WTC11 (cell line): ENCODE data around the gene ALG14. TPM values are rescaled to one million over a fixed set of nuclear protein-coding genes. Genes with fewer than 3 reads are reported as not detected.

ENCODE experiments used
- ATAC-seq: fragments of 200-7000 bp; cut with Tn5 transposase; 2 replicates; pipeline ENCODE4 v1.10.0; 2021; ENCODE audit warnings: mild to moderate bottlenecking, moderate library complexity
- CTCF ChIA-PET: fragments of 300-600 bp; sonication (Branson Sonifier 250); formaldehyde crosslinking; loops from one replicate; lab custom pipeline; 2021; ENCODE audit warnings: antibody characterized with exemption; lab: Charles Lee
- POLR2A ChIA-PET: fragments of 350-600 bp; sonication (Branson Sonifier 250); formaldehyde crosslinking; loops from one replicate; lab custom pipeline; 2021; ENCODE audit warnings: antibody characterized with exemption; lab: Charles Lee
- DNase-seq: peaks from one replicate; pipeline ENCODE4 v3.0.0; 2021; ENCODE audit warnings: low spot score
- H3K27ac Mint-ChIP-seq: 2 replicates; pipeline ENCODE4 v1.8.0; 2021; ENCODE audit warnings: mixed read lengths
- H3K27me3 Mint-ChIP-seq: 2 replicates; pipeline ENCODE4 v1.8.0; 2021; ENCODE audit warnings: low read depth, mild to moderate bottlenecking, moderate library complexity, mixed read lengths
- H3K36me3 Mint-ChIP-seq: 2 replicates; pipeline ENCODE4 v1.8.0; 2021; ENCODE audit warnings: mixed read lengths
- H3K4me1 Mint-ChIP-seq: 2 replicates; pipeline ENCODE4 v1.8.0; 2022; ENCODE audit warnings: mixed read lengths
- H3K4me3 Mint-ChIP-seq: 2 replicates; pipeline ENCODE4 v1.8.0; 2021; ENCODE audit warnings: mild to moderate bottlenecking, moderate library complexity, mixed read lengths
- H3K9me3 Mint-ChIP-seq: 2 replicates; pipeline ENCODE4 v1.8.0; 2021; ENCODE audit warnings: mixed read lengths
- AR ChIP-seq: fragments of 250-450 bp; sonication (Bioruptor Pico); IDR thresholded peaks from 2 replicates; pipeline ENCODE4 v1.9.0; 2021; ENCODE audit warnings: mild to moderate bottlenecking
- CREM ChIP-seq: sonication (generic); formaldehyde crosslinking; IDR thresholded peaks from 2 replicates; pipeline ENCODE4 v1.8.1; 2022; ENCODE audit warnings: mild to moderate bottlenecking, missing genetic modification reagents, moderate library complexity
- ELF4 ChIP-seq: sonication (generic); formaldehyde crosslinking; IDR thresholded peaks from 2 replicates; pipeline ENCODE4 v1.8.1; 2022; ENCODE audit warnings: low read depth, mild to moderate bottlenecking, moderate library complexity, missing genetic modification reagents
- ETV6 ChIP-seq: sonication (generic); formaldehyde crosslinking; IDR thresholded peaks from 2 replicates; pipeline ENCODE4 v1.8.1; 2022; ENCODE audit warnings: mild to moderate bottlenecking, missing genetic modification reagents
- FOXP1 ChIP-seq: sonication (generic); formaldehyde crosslinking; IDR thresholded peaks from 2 replicates; pipeline ENCODE4 v1.8.0; 2022; ENCODE audit warnings: missing genetic modification reagents, mild to moderate bottlenecking, moderate library complexity, borderline replicate concordance
- JUN ChIP-seq: sonication (generic); formaldehyde crosslinking; IDR thresholded peaks from 2 replicates; pipeline ENCODE4 v1.8.0; 2023; ENCODE audit warnings: mild to moderate bottlenecking, missing genetic modification reagents
- KAT7 ChIP-seq: sonication (generic); formaldehyde crosslinking; IDR thresholded peaks from 2 replicates; pipeline ENCODE4 v1.8.1; 2023; ENCODE audit warnings: missing genetic modification reagents, mild to moderate bottlenecking, borderline replicate concordance
- NFE2L1 ChIP-seq: sonication (generic); formaldehyde crosslinking; IDR thresholded peaks from 2 replicates; pipeline ENCODE4 v1.8.1; 2023; ENCODE audit warnings: missing genetic modification reagents
- NFYB ChIP-seq: sonication (generic); formaldehyde crosslinking; conservative IDR thresholded peaks from 2 replicates; pipeline ENCODE4 v1.8.0; 2022; ENCODE audit warnings: low read depth, missing genetic modification reagents
- SP1 ChIP-seq: sonication (generic); formaldehyde crosslinking; conservative IDR thresholded peaks from 2 replicates; pipeline ENCODE4 v1.8.1; 2022; ENCODE audit warnings: missing genetic modification reagents
- TEAD4 ChIP-seq: sonication (generic); formaldehyde crosslinking; IDR thresholded peaks from 2 replicates; pipeline ENCODE4 v1.8.0; 2022; ENCODE audit warnings: mild to moderate bottlenecking, missing genetic modification reagents
- ZNF121 ChIP-seq: sonication (generic); formaldehyde crosslinking; IDR thresholded peaks from 2 replicates; pipeline ENCODE4 v1.8.0; 2023; ENCODE audit warnings: missing genetic modification reagents
- ZNF138 ChIP-seq: sonication (generic); formaldehyde crosslinking; conservative IDR thresholded peaks from 2 replicates; pipeline ENCODE4 v1.8.1; 2022; ENCODE audit warnings: mild to moderate bottlenecking, moderate library complexity, missing genetic modification reagents
- ZNF317 ChIP-seq: sonication (generic); formaldehyde crosslinking; IDR thresholded peaks from 2 replicates; pipeline ENCODE4 v1.8.1; 2023; ENCODE audit warnings: low read depth, mild to moderate bottlenecking, moderate library complexity, missing genetic modification reagents, borderline replicate concordance
- total RNA-seq: library from RNA; stranded (reverse); gene quantifications from 3 replicates; pipeline ENCODE4 v1.2.3, GENCODE V29; 2021
- TF ChIP-seq, protein P1 (sequence below): sonication (generic); formaldehyde crosslinking; IDR thresholded peaks from 2 replicates; pipeline ENCODE4 v1.8.0; 2022; ENCODE audit warnings: mild to moderate bottlenecking, missing genetic modification reagents
- TF ChIP-seq, protein P2 (sequence below): sonication (generic); formaldehyde crosslinking; IDR thresholded peaks from 2 replicates; pipeline ENCODE4 v1.8.0; 2022; ENCODE audit warnings: missing genetic modification reagents
- TF ChIP-seq, protein P3 (sequence below): sonication (generic); formaldehyde crosslinking; IDR thresholded peaks from 2 replicates; pipeline ENCODE4 v1.8.0; 2022; ENCODE audit warnings: mild to moderate bottlenecking, missing genetic modification reagents
- TF ChIP-seq, protein P4 (sequence below): sonication (generic); formaldehyde crosslinking; IDR thresholded peaks from 2 replicates; pipeline ENCODE4 v1.8.1; 2023; ENCODE audit warnings: mild to moderate bottlenecking, moderate library complexity, missing genetic modification reagents
- TF ChIP-seq, protein P5 (sequence below): sonication (generic); formaldehyde crosslinking; conservative IDR thresholded peaks from 2 replicates; pipeline ENCODE4 v1.8.1; 2023; ENCODE audit warnings: mild to moderate bottlenecking, low read depth, missing genetic modification reagents, moderate library complexity
- TF ChIP-seq, protein P6 (sequence below): sonication (generic); formaldehyde crosslinking; IDR thresholded peaks from 2 replicates; pipeline ENCODE4 v1.8.1; 2023; ENCODE audit warnings: mild to moderate bottlenecking, missing genetic modification reagents, moderate library complexity

Gene ALG14
- total RNA-seq, 1 experiment from 2014 or later: 2.3 TPM

- no peak for TF ChIP-seq NFYB (CRISPR knock-in tag)
- TF ChIP-seq AR (CRISPR knock-in tag): no peak
- TF ChIP-seq, protein P1, sequence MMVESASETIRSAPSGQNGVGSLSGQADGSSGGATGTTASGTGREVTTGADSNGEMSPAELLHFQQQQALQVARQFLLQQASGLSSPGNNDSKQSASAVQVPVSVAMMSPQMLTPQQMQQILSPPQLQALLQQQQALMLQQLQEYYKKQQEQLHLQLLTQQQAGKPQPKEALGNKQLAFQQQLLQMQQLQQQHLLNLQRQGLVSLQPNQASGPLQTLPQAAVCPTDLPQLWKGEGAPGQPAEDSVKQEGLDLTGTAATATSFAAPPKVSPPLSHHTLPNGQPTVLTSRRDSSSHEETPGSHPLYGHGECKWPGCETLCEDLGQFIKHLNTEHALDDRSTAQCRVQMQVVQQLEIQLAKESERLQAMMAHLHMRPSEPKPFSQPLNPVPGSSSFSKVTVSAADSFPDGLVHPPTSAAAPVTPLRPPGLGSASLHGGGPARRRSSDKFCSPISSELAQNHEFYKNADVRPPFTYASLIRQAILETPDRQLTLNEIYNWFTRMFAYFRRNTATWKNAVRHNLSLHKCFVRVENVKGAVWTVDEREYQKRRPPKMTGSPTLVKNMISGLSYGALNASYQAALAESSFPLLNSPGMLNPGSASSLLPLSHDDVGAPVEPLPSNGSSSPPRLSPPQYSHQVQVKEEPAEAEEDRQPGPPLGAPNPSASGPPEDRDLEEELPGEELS: no peak
- no peak for TF ChIP-seq FOXP1 (CRISPR knock-in tag)
These were observed 45.3 kb upstream of the ALG14 start (continued) for GRCh38 chr1:95118067-95118499.

DNA sequence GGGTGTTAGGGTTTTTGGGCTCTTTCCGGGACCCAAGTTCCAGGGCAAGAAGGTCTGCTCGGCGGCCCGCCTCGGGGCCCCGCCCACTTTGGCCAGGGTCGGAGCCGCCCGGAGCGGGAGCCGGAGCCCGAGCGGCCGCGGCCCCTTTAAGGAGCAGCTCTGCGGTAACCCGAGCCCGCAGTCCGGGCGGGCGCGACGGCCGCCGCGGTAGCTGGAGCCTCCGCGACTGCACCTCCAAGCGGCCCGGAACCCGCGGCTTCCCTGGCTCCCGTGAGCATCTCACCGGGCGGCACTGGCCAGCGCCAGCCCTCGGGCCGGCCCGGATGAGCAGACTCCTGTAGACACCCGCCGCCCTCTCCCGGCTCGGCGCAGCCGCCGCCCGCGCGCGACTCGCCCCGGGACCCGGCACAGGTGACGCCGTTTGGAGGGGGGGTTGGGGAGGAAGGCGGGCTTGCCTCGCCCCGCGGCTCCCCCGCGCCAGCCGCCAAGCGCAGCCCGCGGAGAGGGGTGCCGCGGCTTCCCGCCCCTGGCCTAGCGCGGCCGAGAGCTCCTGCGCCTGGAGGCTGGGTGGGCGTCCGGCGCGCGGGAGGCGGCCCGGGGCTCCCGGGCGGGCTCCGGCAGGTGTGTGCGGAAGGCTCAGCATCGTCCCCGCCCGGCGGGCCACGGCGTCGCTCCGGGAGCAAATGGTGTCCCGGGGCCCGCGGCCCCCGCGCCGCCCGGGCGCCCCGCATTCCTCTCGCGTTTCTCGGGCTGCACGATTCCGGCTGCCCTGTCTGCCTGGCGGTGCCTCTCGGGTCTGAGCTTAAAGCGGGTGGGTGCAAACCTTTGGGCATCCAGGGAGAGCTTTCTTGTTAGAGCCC lies 44.7 kb upstream of the ALG14 start, which contains the start of gene TLCD4:
Gene TLCD4 (plus strand): TSS at position 149 of the 860 bp plus-strand sequence. CDS start 26,547 bp downstream, outside the sequence.
- H3K27me3 Mint-ChIP-seq: peaks cover 19% of the 10 kb centered on the region
- peak within 1 kb of the TSS; percentile 83 for H3K27ac Mint-ChIP-seq
- ChIA-PET POLR2A (interaction anchor here (0.8 kb wide), 2 partner anchors 38 to 116 kb away, joined by 3 to 7 read pairs; partner anchors contain the start of gene RWDD3), CTCF (interaction anchor here (0.6 to 6.0 kb wide), 13 partner anchors 14 to 263 kb away, joined by 3 to 71 read pairs (median 4); partner anchors contain the start of genes ALG14 and RWDD3)
- no peak for TF ChIP-seq NFE2L1
- TF ChIP-seq, protein P2, sequence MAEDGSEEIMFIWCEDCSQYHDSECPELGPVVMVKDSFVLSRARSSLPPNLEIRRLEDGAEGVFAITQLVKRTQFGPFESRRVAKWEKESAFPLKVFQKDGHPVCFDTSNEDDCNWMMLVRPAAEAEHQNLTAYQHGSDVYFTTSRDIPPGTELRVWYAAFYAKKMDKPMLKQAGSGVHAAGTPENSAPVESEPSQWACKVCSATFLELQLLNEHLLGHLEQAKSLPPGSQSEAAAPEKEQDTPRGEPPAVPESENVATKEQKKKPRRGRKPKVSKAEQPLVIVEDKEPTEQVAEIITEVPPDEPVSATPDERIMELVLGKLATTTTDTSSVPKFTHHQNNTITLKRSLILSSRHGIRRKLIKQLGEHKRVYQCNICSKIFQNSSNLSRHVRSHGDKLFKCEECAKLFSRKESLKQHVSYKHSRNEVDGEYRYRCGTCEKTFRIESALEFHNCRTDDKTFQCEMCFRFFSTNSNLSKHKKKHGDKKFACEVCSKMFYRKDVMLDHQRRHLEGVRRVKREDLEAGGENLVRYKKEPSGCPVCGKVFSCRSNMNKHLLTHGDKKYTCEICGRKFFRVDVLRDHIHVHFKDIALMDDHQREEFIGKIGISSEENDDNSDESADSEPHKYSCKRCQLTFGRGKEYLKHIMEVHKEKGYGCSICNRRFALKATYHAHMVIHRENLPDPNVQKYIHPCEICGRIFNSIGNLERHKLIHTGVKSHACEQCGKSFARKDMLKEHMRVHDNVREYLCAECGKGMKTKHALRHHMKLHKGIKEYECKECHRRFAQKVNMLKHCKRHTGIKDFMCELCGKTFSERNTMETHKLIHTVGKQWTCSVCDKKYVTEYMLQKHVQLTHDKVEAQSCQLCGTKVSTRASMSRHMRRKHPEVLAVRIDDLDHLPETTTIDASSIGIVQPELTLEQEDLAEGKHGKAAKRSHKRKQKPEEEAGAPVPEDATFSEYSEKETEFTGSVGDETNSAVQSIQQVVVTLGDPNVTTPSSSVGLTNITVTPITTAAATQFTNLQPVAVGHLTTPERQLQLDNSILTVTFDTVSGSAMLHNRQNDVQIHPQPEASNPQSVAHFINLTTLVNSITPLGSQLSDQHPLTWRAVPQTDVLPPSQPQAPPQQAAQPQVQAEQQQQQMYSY: peak; percentile 9; the same call in 1 of the 2 replicates
- TF ChIP-seq, protein P3, sequence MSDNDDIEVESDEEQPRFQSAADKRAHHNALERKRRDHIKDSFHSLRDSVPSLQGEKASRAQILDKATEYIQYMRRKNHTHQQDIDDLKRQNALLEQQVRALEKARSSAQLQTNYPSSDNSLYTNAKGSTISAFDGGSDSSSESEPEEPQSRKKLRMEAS (CRISPR knock-in tag): no peak
- TF ChIP-seq TEAD4: no peak
- TF ChIP-seq ETV6 (CRISPR knock-in tag): no peak
- TF ChIP-seq KAT7 (CRISPR knock-in tag): peak; percentile 80
- TF ChIP-seq ZNF317: 0 out of 2 replicates have a peak, but pooled peaks have one; percentile 27
- no peak for TF ChIP-seq ZNF121 (CRISPR knock-in tag)
- TF ChIP-seq JUN (CRISPR knock-in tag): peak; percentile 20; the same call in 1 of the 2 replicates
- TF ChIP-seq CREM (CRISPR knock-in tag): 0 out of 2 replicates have a peak, but pooled peaks have one; percentile 21
- no peak for TF ChIP-seq ZNF138 (CRISPR knock-in tag)
- TF ChIP-seq, protein P4, sequence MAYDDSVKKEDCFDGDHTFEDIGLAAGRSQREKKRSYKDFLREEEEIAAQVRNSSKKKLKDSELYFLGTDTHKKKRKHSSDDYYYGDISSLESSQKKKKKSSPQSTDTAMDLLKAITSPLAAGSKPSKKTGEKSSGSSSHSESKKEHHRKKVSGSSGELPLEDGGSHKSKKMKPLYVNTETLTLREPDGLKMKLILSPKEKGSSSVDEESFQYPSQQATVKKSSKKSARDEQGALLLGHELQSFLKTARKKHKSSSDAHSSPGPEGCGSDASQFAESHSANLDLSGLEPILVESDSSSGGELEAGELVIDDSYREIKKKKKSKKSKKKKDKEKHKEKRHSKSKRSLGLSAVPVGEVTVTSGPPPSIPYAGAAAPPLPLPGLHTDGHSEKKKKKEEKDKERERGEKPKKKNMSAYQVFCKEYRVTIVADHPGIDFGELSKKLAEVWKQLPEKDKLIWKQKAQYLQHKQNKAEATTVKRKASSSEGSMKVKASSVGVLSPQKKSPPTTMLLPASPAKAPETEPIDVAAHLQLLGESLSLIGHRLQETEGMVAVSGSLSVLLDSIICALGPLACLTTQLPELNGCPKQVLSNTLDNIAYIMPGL (CRISPR knock-in tag): peak; percentile 85; the same call in 1 of the 2 replicates
- TF ChIP-seq, protein P5, sequence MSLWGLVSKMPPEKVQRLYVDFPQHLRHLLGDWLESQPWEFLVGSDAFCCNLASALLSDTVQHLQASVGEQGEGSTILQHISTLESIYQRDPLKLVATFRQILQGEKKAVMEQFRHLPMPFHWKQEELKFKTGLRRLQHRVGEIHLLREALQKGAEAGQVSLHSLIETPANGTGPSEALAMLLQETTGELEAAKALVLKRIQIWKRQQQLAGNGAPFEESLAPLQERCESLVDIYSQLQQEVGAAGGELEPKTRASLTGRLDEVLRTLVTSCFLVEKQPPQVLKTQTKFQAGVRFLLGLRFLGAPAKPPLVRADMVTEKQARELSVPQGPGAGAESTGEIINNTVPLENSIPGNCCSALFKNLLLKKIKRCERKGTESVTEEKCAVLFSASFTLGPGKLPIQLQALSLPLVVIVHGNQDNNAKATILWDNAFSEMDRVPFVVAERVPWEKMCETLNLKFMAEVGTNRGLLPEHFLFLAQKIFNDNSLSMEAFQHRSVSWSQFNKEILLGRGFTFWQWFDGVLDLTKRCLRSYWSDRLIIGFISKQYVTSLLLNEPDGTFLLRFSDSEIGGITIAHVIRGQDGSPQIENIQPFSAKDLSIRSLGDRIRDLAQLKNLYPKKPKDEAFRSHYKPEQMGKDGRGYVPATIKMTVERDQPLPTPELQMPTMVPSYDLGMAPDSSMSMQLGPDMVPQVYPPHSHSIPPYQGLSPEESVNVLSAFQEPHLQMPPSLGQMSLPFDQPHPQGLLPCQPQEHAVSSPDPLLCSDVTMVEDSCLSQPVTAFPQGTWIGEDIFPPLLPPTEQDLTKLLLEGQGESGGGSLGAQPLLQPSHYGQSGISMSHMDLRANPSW (CRISPR knock-in tag): no peak
- TF ChIP-seq, protein P6, sequence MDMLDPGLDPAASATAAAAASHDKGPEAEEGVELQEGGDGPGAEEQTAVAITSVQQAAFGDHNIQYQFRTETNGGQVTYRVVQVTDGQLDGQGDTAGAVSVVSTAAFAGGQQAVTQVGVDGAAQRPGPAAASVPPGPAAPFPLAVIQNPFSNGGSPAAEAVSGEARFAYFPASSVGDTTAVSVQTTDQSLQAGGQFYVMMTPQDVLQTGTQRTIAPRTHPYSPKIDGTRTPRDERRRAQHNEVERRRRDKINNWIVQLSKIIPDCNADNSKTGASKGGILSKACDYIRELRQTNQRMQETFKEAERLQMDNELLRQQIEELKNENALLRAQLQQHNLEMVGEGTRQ (CRISPR knock-in tag): no peak
- peak; percentile 46; the same call in 1 of the 2 replicates for TF ChIP-seq ELF4
- TF ChIP-seq SP1 (CRISPR knock-in tag): peak; percentile 45; the same call in 1 of the 2 replicates
- no peaks in the 10 kb centered on the region for H3K9me3 Mint-ChIP-seq
- ATAC-seq (peak; percentile 92), DNase-seq (peak; percentile 74)
- H3K4me3 Mint-ChIP-seq: peak within 1 kb of the TSS; percentile 92
- no peaks in the 10 kb centered on the region for H3K36me3 Mint-ChIP-seq
- peaks cover 20% of the 10 kb centered on the region for H3K4me1 Mint-ChIP-seq
